H9 (cell line): ENCODE results near the gene PKDCC. TPM values are rescaled to one million over a fixed set of nuclear protein-coding genes. Genes with fewer than 3 reads are reported as not detected.

Experiments
- DNase-seq: peaks from one replicate; pipeline ENCODE4 v3.0.0-alpha.2; 2017
- H2AFZ ChIP-seq: one replicate; pipeline ENCODE4 v1.6.1; 2013; ENCODE audit warnings: mild to moderate bottlenecking, low read length, control low read depth, moderate library complexity
- H2AK5ac ChIP-seq: 2 replicates; pipeline ENCODE4 v1.6.1; 2013; ENCODE audit warnings: low read length, control low read depth, mixed read lengths; ENCODE audit not compliant: insufficient read length
- H2BK120ac ChIP-seq: one replicate; pipeline ENCODE4 v1.6.1; 2013; ENCODE audit warnings: low read depth, mild to moderate bottlenecking, low read length, control low read depth, inconsistent platforms; ENCODE audit not compliant: poor library complexity, severe bottlenecking
- H2BK12ac ChIP-seq: 2 replicates; pipeline ENCODE4 v1.6.1; 2013; ENCODE audit warnings: low read length, control low read depth, mixed read lengths, low read depth; ENCODE audit not compliant: insufficient read length
- H2BK15ac ChIP-seq: 2 replicates; pipeline ENCODE4 v1.6.1; 2013; ENCODE audit warnings: low read depth, low read length, control low read depth
- H2BK20ac ChIP-seq: one replicate; pipeline ENCODE4 v1.6.1; 2013; ENCODE audit warnings: low read depth, mild to moderate bottlenecking, low read length, control low read depth, inconsistent platforms; ENCODE audit not compliant: poor library complexity, severe bottlenecking
- H2BK5ac ChIP-seq: 2 replicates; pipeline ENCODE4 v1.6.1; 2013; ENCODE audit warnings: low read length, control low read depth, mixed read lengths; ENCODE audit not compliant: insufficient read length
- H3K14ac ChIP-seq: 2 replicates; pipeline ENCODE4 v1.6.1; 2013; ENCODE audit warnings: low read length, control low read depth; ENCODE audit not compliant: insufficient read depth
- H3K18ac ChIP-seq: 2 replicates; pipeline ENCODE4 v1.6.1; 2013; ENCODE audit warnings: low read depth, mild to moderate bottlenecking, mixed read lengths, low read length, control low read depth; ENCODE audit not compliant: insufficient read length
- H3K23ac ChIP-seq: 2 replicates; pipeline ENCODE4 v1.6.1; 2013; ENCODE audit warnings: low read length, control low read depth, mixed read lengths, low read depth; ENCODE audit not compliant: insufficient read length
- H3K23me2 ChIP-seq: 2 replicates; pipeline ENCODE4 v1.6.1; 2013; ENCODE audit warnings: low read depth, mild to moderate bottlenecking, mixed read lengths, low read length, control low read depth; ENCODE audit not compliant: insufficient read length, poor library complexity, severe bottlenecking
- H3K27ac ChIP-seq: 2 replicates; pipeline ENCODE4 v1.5.1; 2013; ENCODE audit warnings: low read length, control low read depth, mixed read lengths, low read depth; ENCODE audit not compliant: insufficient read length
- H3K27me3 ChIP-seq: 2 replicates; pipeline ENCODE4 v1.6.1; 2013; ENCODE audit warnings: low read length, control low read depth, inconsistent platforms; ENCODE audit not compliant: insufficient read depth
- H3K4ac ChIP-seq: 2 replicates; pipeline ENCODE4 v1.6.1; 2013; ENCODE audit warnings: low read depth, mild to moderate bottlenecking, control low read depth, inconsistent platforms, low read length, moderate library complexity
- H3K4me1 ChIP-seq: 2 replicates; pipeline ENCODE4 v1.6.1; 2013; ENCODE audit warnings: low read length, control low read depth, inconsistent platforms; ENCODE audit not compliant: insufficient read depth
- H3K4me2 ChIP-seq: 2 replicates; pipeline ENCODE4 v1.6.1; 2013; ENCODE audit warnings: low read length, control low read depth, mixed read lengths; ENCODE audit not compliant: insufficient read length, insufficient read depth
- H3K56ac ChIP-seq: 2 replicates; pipeline ENCODE4 v1.6.1; 2013; ENCODE audit warnings: low read depth, mild to moderate bottlenecking, mixed read lengths, low read length, control low read depth; ENCODE audit not compliant: insufficient read length
- H3K79me1 ChIP-seq: 2 replicates; pipeline ENCODE4 v1.6.1; 2013; ENCODE audit warnings: low read depth, mild to moderate bottlenecking, moderate library complexity, low read length, control low read depth, inconsistent platforms; ENCODE audit not compliant: insufficient read depth, poor library complexity, severe bottlenecking
- H3K79me2 ChIP-seq: 2 replicates; pipeline ENCODE4 v1.6.1; 2013; ENCODE audit warnings: low read length, control low read depth, inconsistent platforms; ENCODE audit not compliant: insufficient read depth
- H3K9ac ChIP-seq: 2 replicates; pipeline ENCODE4 v1.6.1; 2013; ENCODE audit warnings: low read length, control low read depth, mixed read lengths; ENCODE audit not compliant: insufficient read length; ENCODE audit errors: extremely low read depth
- H3K9me3 ChIP-seq: one replicate; pipeline ENCODE4 v1.6.1; 2013; ENCODE audit warnings: low read depth, low read length, inconsistent platforms; ENCODE audit not compliant: control insufficient read depth
- H3T11ph ChIP-seq: one replicate; pipeline ENCODE4 v1.6.1; 2013; ENCODE audit warnings: mild to moderate bottlenecking, low read length, control low read depth, inconsistent platforms
- H4K20me1 ChIP-seq: one replicate; pipeline ENCODE4 v1.6.1; 2013; ENCODE audit not compliant: control insufficient read depth, insufficient read length, insufficient read depth
- H4K5ac ChIP-seq: 2 replicates; pipeline ENCODE4 v1.6.1; 2013; ENCODE audit warnings: low read depth, mild to moderate bottlenecking, mixed read lengths, low read length, control low read depth; ENCODE audit not compliant: insufficient read length
- H4K8ac ChIP-seq: replicated peaks from 2 replicates; pipeline ENCODE4 v1.6.1; 2013; ENCODE audit warnings: low read length, control low read depth, mixed read lengths, low read depth; ENCODE audit not compliant: insufficient read length
- H4K91ac ChIP-seq: 2 replicates; pipeline ENCODE4 v1.6.1; 2013; ENCODE audit warnings: low read depth, mild to moderate bottlenecking, moderate library complexity, mixed read lengths, low read length, control low read depth; ENCODE audit not compliant: insufficient read length
- H3K27ac Mint-ChIP-seq, 3 experiments: 2 replicates in 2 of 3; 3 replicates in 1 of 3; pipeline ENCODE4 v1.8.0; 2020 to 2021; ENCODE audit warnings: mixed read lengths in 3 of 3, mild to moderate bottlenecking in 1 of 3, moderate library complexity in 1 of 3
- H3K27me3 Mint-ChIP-seq: 2 replicates; pipeline ENCODE4 v1.8.0; 2021; ENCODE audit warnings: low read depth, mild to moderate bottlenecking, moderate library complexity, mixed read lengths
- H3K36me3 Mint-ChIP-seq, 3 experiments: 2 replicates in 2 of 3; 3 replicates in 1 of 3; pipeline ENCODE4 v1.8.0; 2020 to 2021; ENCODE audit warnings: low read depth in 3 of 3, mixed read lengths in 3 of 3; ENCODE audit not compliant: insufficient read depth in 1 of 3
- H3K4me1 Mint-ChIP-seq, 2 experiments: 2 replicates each; pipeline ENCODE4 v1.8.0; 2020; ENCODE audit warnings: mixed read lengths in 2 of 2
- H3K4me3 Mint-ChIP-seq, 2 experiments: 2 replicates in 1 of 2; 3 replicates in 1 of 2; pipeline ENCODE4 v1.8.0; 2020 to 2021; ENCODE audit warnings: mild to moderate bottlenecking in 2 of 2, mixed read lengths in 2 of 2, moderate library complexity in 1 of 2
- H3K9me3 Mint-ChIP-seq, 2 experiments: 2 replicates in 1 of 2; 3 replicates in 1 of 2; pipeline ENCODE4 v1.8.0; 2020; ENCODE audit warnings: mild to moderate bottlenecking in 2 of 2, mixed read lengths in 2 of 2, moderate library complexity in 1 of 2
- WGBS: extraction: QIAGEN DNeasy Blood & Tissue Kit; methylation state at CpG from one replicate; pipeline ENCODE4 v1.1.7; 2013; ENCODE audit warnings: missing lambda C conversion rate, low lambda C conversion rate, mixed read lengths; ENCODE audit not compliant: insufficient read length; ENCODE audit errors: extremely low coverage; 5-methylcytosine and 5-hydroxymethylcytosine counted together
- total RNA-seq: library from RNA; stranded (reverse); gene quantifications from 2 replicates; pipeline ENCODE4 v1.2.1, GENCODE V29; 2021
- TF ChIP-seq, protein P1 (sequence below): fragments of 200-600 bp; sonication (generic); conservative IDR thresholded peaks from 3 replicates; pipeline ENCODE4 v1.8.0; 2021; ENCODE audit warnings: antibody characterized with exemption, mild to moderate bottlenecking

The PKDCC gene
- total RNA-seq, 1 experiment from 2014 or later: 134 TPM

- Mint-ChIP-seq H3K27ac (peak overlapping the region in 1 of 3 experiments; percentile 81; a peak in 3 of 7 replicates), H3K9me3 (no peaks in the 10 kb centered on the region)
These were observed 24.7 kb downstream of the PKDCC start for GRCh38 chr2:42072349-42073118.

More at GRCh38 chr2:42072349-42073118, 24.7 kb downstream of the PKDCC start:
- Histone ChIP-seq H3K4ac (no peak overlapping the region), H2AFZ (no peak overlapping the region), H2AK5ac (no peak overlapping the region), H3K4me1 (no peaks in the 10 kb centered on the region; the same call in 1 of the 2 replicates), H3K14ac (no peak overlapping the region; the same call in 1 of the 2 replicates), H2BK20ac (no peak overlapping the region), H3K56ac (no peak overlapping the region), H4K91ac (no peak overlapping the region), H3K23ac (no peak overlapping the region), H4K8ac (no peak overlapping the region), H3K9ac (no peak overlapping the region), H3K4me2 (no peak overlapping the region), H4K20me1 (no peaks in the 10 kb centered on the region), H4K5ac (no peak overlapping the region), H3K18ac (no peak overlapping the region), H2BK120ac (no peak overlapping the region), H3K27me3 (peaks cover 2% of the 10 kb centered on the region; the same call in 1 of the 2 replicates), H2BK15ac (no peak overlapping the region), H3K79me1 (no peaks in the 10 kb centered on the region), H3K27ac (no peak overlapping the region), H3K79me2 (no peaks in the 10 kb centered on the region), H3K9me3 (no peaks in the 10 kb centered on the region), H2BK5ac (no peak overlapping the region), H2BK12ac (no peak overlapping the region), H3T11ph (no peak overlapping the region), H3K23me2 (no peaks in the 10 kb centered on the region)
- H3K4me3 Mint-ChIP-seq: no peak overlapping the region; a peak in 1 of 5 replicates
- TF ChIP-seq, protein P1, sequence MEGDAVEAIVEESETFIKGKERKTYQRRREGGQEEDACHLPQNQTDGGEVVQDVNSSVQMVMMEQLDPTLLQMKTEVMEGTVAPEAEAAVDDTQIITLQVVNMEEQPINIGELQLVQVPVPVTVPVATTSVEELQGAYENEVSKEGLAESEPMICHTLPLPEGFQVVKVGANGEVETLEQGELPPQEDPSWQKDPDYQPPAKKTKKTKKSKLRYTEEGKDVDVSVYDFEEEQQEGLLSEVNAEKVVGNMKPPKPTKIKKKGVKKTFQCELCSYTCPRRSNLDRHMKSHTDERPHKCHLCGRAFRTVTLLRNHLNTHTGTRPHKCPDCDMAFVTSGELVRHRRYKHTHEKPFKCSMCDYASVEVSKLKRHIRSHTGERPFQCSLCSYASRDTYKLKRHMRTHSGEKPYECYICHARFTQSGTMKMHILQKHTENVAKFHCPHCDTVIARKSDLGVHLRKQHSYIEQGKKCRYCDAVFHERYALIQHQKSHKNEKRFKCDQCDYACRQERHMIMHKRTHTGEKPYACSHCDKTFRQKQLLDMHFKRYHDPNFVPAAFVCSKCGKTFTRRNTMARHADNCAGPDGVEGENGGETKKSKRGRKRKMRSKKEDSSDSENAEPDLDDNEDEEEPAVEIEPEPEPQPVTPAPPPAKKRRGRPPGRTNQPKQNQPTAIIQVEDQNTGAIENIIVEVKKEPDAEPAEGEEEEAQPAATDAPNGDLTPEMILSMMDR: no peak; the same call in 2 of the 3 replicates
- H3K27me3 Mint-ChIP-seq: peaks cover 7% of the 10 kb centered on the region; the same call in 1 of the 2 replicates
- DNase-seq: peak; percentile 50
- H3K4me1 Mint-ChIP-seq: peaks cover 18 to 37% of the 10 kb centered on the region in 2 experiments
- H3K36me3 Mint-ChIP-seq: no peaks in the 10 kb centered on the region
- no CpG with 5 or more reads among the region's 13 CpGs for WGBS
